HEK293 (cell line): ENCODE results near the gene ERGIC1.

Experiments
- CTCF ChIA-PET: fragments of 350-600 bp; formaldehyde crosslinking; extraction: SDS; loops from one replicate; lab custom pipeline; 2021; ENCODE audit warnings: antibody characterized with exemption; lab: Yijun Ruan, JAX
- POLR2A ChIA-PET: fragments of 300-600 bp; formaldehyde crosslinking; extraction: SDS; loops from one replicate; lab custom pipeline; 2020; ENCODE audit warnings: antibody characterized with exemption, inconsistent platforms; lab: Yijun Ruan, JAX
- H3K27ac ChIP-seq: fragments of 200-500 bp; sonication (Bioruptor generic); 2 replicates; pipeline ENCODE4 v1.5.1; 2014; ENCODE audit warnings: low read depth, low read length, control low read depth, inconsistent platforms; ENCODE audit errors: extremely low read depth
- H3K36me3 ChIP-seq, 2 experiments: fragments of 200-500 bp in 1 of 2; sonication (Bioruptor generic) in 1 of 2; 1 replicate in 1 of 2; 2 replicates in 1 of 2; pipeline ENCODE4 v1.5.1; 2014 to 2017; ENCODE audit warnings: inconsistent platforms in 2 of 2, low read length in 2 of 2; ENCODE audit not compliant: control insufficient read depth in 2 of 2, insufficient read depth in 1 of 2
- H3K4me1 ChIP-seq: fragments of 200-500 bp; sonication (Bioruptor generic); 2 replicates; pipeline ENCODE4 v1.5.1; 2014; ENCODE audit warnings: mild to moderate bottlenecking, low read length, inconsistent platforms; ENCODE audit not compliant: control insufficient read depth, insufficient read depth
- H3K4me3 ChIP-seq: 2 replicates; pipeline ENCODE4 v1.5.1; 2011; ENCODE audit warnings: low read depth, mild to moderate bottlenecking, control low read depth, low read length, moderate library complexity
- H3K9me3 ChIP-seq: fragments of 200-500 bp; sonication (Bioruptor generic); 2 replicates; pipeline ENCODE4 v1.5.1; 2014; ENCODE audit warnings: low read depth, low read length, inconsistent platforms; ENCODE audit not compliant: control insufficient read depth, insufficient read depth
- OVOL3 ChIP-seq: fragments of 450-650 bp; formaldehyde crosslinking; IDR thresholded peaks from 2 replicates; pipeline ENCODE4 v1.5.1; 2016; ENCODE audit warnings: missing biosample characterization, missing genetic modification characterization
- SP2 ChIP-seq: fragments of 450-650 bp; formaldehyde crosslinking; IDR thresholded peaks from 2 replicates; pipeline ENCODE4 v1.5.1; 2016; ENCODE audit warnings: missing biosample characterization, missing genetic modification characterization
- ZBTB17 ChIP-seq: fragments of 450-650 bp; formaldehyde crosslinking; IDR thresholded peaks from 2 replicates; pipeline ENCODE4 v1.5.1; 2016; ENCODE audit warnings: missing biosample characterization, missing genetic modification characterization
- ZBTB44 ChIP-seq: fragments of 450-650 bp; IDR thresholded peaks from 2 replicates; pipeline ENCODE4 v1.5.1; 2018; ENCODE audit warnings: missing biosample characterization, mild to moderate bottlenecking, missing genetic modification characterization
- ZBTB8A ChIP-seq: fragments of 450-650 bp; formaldehyde crosslinking; IDR thresholded peaks from 2 replicates; pipeline ENCODE4 v1.5.1; 2016; ENCODE audit warnings: missing biosample characterization, missing genetic modification characterization
- ZEB2 ChIP-seq: fragments of 450-650 bp; formaldehyde crosslinking; IDR thresholded peaks from 2 replicates; pipeline ENCODE4 v1.5.1; 2016; ENCODE audit warnings: missing biosample characterization, missing genetic modification characterization
- ZFHX2 ChIP-seq: fragments of 450-650 bp; formaldehyde crosslinking; conservative IDR thresholded peaks from 2 replicates; pipeline ENCODE4 v1.5.1; 2016; ENCODE audit warnings: missing biosample characterization, missing genetic modification characterization
- ZNF146 ChIP-seq: fragments of 450-650 bp; formaldehyde crosslinking; IDR thresholded peaks from 2 replicates; pipeline ENCODE4 v1.5.1; 2016; ENCODE audit warnings: missing biosample characterization, missing genetic modification characterization
- ZNF274 ChIP-seq, 2 experiments: fragments of 200-500 bp in 1 of 2; fragments of 450-650 bp in 1 of 2; sonication (Bioruptor generic) in 1 of 2; formaldehyde crosslinking in 1 of 2; IDR thresholded peaks; 2 replicates each; pipeline versions ENCODE4 v1.5.1 to v1.6.1; 2014 to 2016; ENCODE audit warnings: borderline replicate concordance in 1 of 2, inconsistent platforms in 1 of 2, low read length in 1 of 2, missing biosample characterization in 1 of 2, missing genetic modification characterization in 1 of 2
- ZNF335 ChIP-seq: fragments of 450-650 bp; formaldehyde crosslinking; conservative IDR thresholded peaks from 2 replicates; pipeline ENCODE4 v1.5.1; 2016; ENCODE audit warnings: missing biosample characterization, missing genetic modification characterization
- ZNF341 ChIP-seq: fragments of 450-650 bp; formaldehyde crosslinking; IDR thresholded peaks from 2 replicates; pipeline ENCODE4; 2016; ENCODE audit warnings: low read depth, missing biosample characterization, missing genetic modification characterization
- ZNF449 ChIP-seq: fragments of 450-650 bp; formaldehyde crosslinking; IDR thresholded peaks from 2 replicates; pipeline ENCODE4 v1.5.1; 2017; ENCODE audit warnings: missing biosample characterization, mild to moderate bottlenecking, missing genetic modification characterization, moderate library complexity
- ZNF571 ChIP-seq: fragments of 450-650 bp; formaldehyde crosslinking; IDR thresholded peaks from 2 replicates; pipeline ENCODE4 v1.5.0; 2017; ENCODE audit warnings: missing biosample characterization, missing genetic modification characterization
- ZNF704 ChIP-seq: fragments of 450-650 bp; formaldehyde crosslinking; IDR thresholded peaks from 2 replicates; pipeline ENCODE4 v1.5.1; 2016; ENCODE audit warnings: missing biosample characterization, missing genetic modification characterization
- ZNF768 ChIP-seq: fragments of 450-650 bp; formaldehyde crosslinking; IDR thresholded peaks from 2 replicates; pipeline ENCODE4 v1.5.1; 2018; ENCODE audit warnings: missing biosample characterization, mild to moderate bottlenecking, missing genetic modification characterization
- TF ChIP-seq, protein P1 (sequence below): fragments of 450-650 bp; formaldehyde crosslinking; conservative IDR thresholded peaks from 2 replicates; pipeline ENCODE4 v1.5.1; 2016; ENCODE audit warnings: low read depth, missing biosample characterization, missing genetic modification characterization
- TF ChIP-seq, protein P2 (sequence below): fragments of 450-650 bp; formaldehyde crosslinking; conservative IDR thresholded peaks from 2 replicates; pipeline ENCODE4 v1.5.1; 2016; ENCODE audit warnings: low read depth, missing biosample characterization, missing genetic modification characterization

Gene ERGIC1

DNA sequence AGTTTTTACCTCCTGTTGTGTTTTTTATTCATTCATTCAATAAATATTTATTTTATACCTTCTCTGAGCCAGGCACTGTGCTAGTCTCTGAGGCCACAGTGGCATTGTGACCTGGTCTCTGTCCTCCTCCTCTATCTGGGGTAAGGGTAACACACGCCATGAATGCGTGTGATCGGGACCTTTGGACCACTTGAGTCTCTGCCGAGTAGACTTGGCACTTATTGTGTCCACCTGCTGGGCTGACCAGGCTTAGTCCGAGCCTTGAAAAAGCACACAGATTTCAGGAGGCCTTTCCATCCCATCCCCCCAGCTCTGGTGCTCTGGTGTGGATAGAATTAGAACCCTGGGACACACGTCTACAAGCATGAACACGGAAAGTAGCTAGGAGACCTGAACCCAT lies 58.7 kb downstream of the ERGIC1 start (continued):
- TF ChIP-seq ZBTB8A (no peak), ZNF768 (tag by site-specific recombination) (no peak), ZNF449 (tag by site-specific recombination) (no peak), ZNF335 (tag by site-specific recombination) (no peak), ZEB2 (tag by site-specific recombination) (no peak), ZNF704 (tag by site-specific recombination) (no peak), ZNF146 (tag by site-specific recombination) (no peak)
- TF ChIP-seq, protein P1, sequence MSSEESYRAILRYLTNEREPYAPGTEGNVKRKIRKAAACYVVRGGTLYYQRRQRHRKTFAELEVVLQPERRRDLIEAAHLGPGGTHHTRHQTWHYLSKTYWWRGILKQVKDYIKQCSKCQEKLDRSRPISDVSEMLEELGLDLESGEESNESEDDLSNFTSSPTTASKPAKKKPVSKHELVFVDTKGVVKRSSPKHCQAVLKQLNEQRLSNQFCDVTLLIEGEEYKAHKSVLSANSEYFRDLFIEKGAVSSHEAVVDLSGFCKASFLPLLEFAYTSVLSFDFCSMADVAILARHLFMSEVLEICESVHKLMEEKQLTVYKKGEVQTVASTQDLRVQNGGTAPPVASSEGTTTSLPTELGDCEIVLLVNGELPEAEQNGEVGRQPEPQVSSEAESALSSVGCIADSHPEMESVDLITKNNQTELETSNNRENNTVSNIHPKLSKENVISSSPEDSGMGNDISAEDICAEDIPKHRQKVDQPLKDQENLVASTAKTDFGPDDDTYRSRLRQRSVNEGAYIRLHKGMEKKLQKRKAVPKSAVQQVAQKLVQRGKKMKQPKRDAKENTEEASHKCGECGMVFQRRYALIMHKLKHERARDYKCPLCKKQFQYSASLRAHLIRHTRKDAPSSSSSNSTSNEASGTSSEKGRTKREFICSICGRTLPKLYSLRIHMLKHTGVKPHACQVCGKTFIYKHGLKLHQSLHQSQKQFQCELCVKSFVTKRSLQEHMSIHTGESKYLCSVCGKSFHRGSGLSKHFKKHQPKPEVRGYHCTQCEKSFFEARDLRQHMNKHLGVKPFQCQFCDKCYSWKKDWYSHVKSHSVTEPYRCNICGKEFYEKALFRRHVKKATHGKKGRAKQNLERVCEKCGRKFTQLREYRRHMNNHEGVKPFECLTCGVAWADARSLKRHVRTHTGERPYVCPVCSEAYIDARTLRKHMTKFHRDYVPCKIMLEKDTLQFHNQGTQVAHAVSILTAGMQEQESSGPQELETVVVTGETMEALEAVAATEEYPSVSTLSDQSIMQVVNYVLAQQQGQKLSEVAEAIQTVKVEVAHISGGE, result no peak

DNA sequence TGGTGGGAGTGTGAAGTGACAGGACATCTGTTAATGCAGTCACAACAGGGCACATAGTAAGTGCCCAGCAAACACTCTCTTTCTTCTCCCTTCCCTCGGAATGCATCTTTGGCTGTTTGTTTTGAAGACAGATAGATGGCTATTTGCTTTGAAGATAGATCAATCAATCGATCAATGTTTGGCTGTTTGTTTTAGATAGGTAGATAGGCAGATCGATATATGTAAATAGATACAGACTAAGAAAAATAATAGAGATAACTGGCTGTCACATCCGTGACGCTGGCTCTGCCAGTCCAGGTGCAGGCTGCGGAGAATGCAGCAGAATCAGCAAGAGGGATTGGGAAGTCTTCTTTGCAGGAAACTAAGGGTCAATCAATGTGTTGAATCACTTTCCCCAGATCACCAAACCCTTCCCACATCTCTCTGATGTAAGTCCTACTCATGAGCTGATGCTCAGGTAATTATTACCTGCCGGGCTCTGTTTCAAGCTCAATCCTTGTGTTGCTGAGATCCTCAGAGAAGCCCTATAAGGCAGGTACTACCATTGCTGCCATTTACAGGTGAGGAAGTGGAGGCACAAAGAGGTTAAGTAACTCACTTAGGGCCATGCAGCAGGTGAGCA lies 60.8 kb downstream of the ERGIC1 start:
- Histone ChIP-seq H3K9me3 (no peaks in the 10 kb centered on the region), H3K4me3 (no peak overlapping the region), H3K27ac (no peak overlapping the region), H3K36me3 (peaks cover 0 to 17% of the 10 kb centered on the region in 2 experiments; a peak in 2 of 3 replicates), H3K4me1 (no peaks in the 10 kb centered on the region)
- CTCF ChIA-PET, result interaction anchor here (1.0 kb wide), 1 partner anchor 180 kb away, joined by 5 read pairs; no protein-coding TSS in a partner anchor
- no peak for TF ChIP-seq ZBTB44 (tag by site-specific recombination)
- no peak for TF ChIP-seq SP2 (tag by site-specific recombination)
- TF ChIP-seq ZBTB17 (tag by site-specific recombination), result no peak
- no peak for TF ChIP-seq ZFHX2 (tag by site-specific recombination)
- no peak for TF ChIP-seq ZNF341 (tag by site-specific recombination)
- POLR2A ChIA-PET, result interaction anchor here (0.6 kb wide), 1 partner anchor 61 kb away, joined by 4 read pairs; no protein-coding TSS in a partner anchor

GRCh38 chr5:172895549-172895948 lies 61.5 kb downstream of the ERGIC1 start:
- H3K36me3 ChIP-seq, result peaks cover 0 to 10% of the 10 kb centered on the region in 2 experiments; a peak in 2 of 3 replicates
- POLR2A ChIA-PET, result interaction anchor here (0.6 kb wide), 1 partner anchor 62 kb away, joined by 4 read pairs; no protein-coding TSS in a partner anchor
- H3K4me1 ChIP-seq, result no peaks in the 10 kb centered on the region
- CTCF ChIA-PET, result interaction anchor here (0.7 to 1.0 kb wide), 2 partner anchors 36 to 181 kb away, joined by 5 to 6 read pairs; no protein-coding TSS in a partner anchor
- H3K9me3 ChIP-seq, result no peaks in the 10 kb centered on the region
- no peak overlapping the region for H3K4me3 ChIP-seq
- H3K27ac ChIP-seq, result no peak overlapping the region
- TF ChIP-seq ZFHX2 (tag by site-specific recombination) (peak; percentile 87), ZNF274 (IDR thresholded peaks at IDR 0.05; ENCODE audit: low read length) (no peak), ZNF274 (tag by site-specific recombination; IDR thresholded peaks at IDR 0.05; ENCODE audit: borderline replicate concordance) (no peak), ZNF571 (tag by site-specific recombination) (no peak), OVOL3 (tag by site-specific recombination) (no peak)
- TF ChIP-seq, protein P2, sequence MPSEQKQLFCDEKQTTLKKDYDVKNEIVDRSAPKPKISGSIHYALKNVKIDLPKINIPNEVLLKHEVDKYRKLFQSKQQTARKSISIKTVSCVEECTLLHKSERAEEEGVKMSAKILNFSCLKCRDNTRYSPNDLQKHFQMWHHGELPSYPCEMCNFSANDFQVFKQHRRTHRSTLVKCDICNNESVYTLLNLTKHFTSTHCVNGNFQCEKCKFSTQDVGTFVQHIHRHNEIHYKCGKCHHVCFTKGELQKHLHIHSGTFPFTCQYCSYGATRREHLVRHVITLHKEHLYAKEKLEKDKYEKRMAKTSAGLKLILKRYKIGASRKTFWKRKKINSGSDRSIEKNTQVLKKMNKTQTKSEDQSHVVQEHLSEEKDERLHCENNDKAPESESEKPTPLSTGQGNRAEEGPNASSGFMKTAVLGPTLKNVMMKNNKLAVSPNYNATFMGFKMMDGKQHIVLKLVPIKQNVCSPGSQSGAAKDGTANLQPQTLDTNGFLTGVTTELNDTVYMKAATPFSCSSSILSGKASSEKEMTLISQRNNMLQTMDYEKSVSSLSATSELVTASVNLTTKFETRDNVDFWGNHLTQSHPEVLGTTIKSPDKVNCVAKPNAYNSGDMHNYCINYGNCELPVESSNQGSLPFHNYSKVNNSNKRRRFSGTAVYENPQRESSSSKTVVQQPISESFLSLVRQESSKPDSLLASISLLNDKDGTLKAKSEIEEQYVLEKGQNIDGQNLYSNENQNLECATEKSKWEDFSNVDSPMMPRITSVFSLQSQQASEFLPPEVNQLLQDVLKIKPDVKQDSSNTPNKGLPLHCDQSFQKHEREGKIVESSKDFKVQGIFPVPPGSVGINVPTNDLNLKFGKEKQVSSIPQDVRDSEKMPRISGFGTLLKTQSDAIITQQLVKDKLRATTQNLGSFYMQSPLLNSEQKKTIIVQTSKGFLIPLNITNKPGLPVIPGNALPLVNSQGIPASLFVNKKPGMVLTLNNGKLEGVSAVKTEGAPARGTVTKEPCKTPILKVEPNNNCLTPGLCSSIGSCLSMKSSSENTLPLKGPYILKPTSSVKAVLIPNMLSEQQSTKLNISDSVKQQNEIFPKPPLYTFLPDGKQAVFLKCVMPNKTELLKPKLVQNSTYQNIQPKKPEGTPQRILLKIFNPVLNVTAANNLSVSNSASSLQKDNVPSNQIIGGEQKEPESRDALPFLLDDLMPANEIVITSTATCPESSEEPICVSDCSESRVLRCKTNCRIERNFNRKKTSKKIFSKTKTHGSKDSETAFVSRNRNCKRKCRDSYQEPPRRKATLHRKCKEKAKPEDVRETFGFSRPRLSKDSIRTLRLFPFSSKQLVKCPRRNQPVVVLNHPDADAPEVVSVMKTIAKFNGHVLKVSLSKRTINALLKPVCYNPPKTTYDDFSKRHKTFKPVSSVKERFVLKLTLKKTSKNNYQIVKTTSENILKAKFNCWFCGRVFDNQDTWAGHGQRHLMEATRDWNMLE (tag by site-specific recombination), result no peak
